Bone marrow (tissue), 2 donors: Measurements from ENCODE around the gene ADI1.

Source experiments
- DNase-seq, 2 donors: peaks; one replicate each; lab custom pipeline; 2025; lab: John Stamatoyannopoulos, UW

ADI1 gene

DNA sequence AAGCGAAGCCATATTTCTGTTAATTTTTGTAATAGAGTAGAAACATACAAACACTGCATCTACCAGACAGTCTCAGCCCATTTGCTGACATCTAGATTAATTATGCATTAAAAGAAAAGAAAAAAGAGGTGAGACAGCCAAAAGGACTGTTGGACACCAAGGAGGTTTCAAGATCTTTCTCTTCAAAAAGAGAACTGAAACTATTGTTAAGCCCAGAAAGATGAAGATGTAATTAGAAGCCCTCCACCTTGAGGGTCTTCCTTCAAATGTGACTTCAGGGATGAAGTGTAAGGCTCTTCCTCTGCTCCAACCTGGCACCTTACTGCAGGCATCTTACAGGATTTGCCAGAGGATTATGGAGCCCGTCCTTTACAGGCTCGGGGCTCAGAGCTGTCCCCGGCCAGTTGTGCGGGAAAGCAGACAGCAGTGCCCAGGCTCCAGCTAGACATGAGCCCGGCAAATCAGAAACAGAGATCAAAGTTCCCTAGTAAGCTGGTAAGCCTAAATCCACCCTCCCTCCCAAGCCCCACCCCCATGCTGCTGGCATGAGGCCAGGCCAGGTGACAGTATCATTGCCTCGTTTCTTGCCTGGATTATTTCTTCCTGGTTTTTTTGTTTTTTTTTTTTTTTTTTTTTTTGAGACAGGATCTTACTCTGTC is 38.9 kb downstream of the ADI1 start:
- no peak for DNase-seq

DNA sequence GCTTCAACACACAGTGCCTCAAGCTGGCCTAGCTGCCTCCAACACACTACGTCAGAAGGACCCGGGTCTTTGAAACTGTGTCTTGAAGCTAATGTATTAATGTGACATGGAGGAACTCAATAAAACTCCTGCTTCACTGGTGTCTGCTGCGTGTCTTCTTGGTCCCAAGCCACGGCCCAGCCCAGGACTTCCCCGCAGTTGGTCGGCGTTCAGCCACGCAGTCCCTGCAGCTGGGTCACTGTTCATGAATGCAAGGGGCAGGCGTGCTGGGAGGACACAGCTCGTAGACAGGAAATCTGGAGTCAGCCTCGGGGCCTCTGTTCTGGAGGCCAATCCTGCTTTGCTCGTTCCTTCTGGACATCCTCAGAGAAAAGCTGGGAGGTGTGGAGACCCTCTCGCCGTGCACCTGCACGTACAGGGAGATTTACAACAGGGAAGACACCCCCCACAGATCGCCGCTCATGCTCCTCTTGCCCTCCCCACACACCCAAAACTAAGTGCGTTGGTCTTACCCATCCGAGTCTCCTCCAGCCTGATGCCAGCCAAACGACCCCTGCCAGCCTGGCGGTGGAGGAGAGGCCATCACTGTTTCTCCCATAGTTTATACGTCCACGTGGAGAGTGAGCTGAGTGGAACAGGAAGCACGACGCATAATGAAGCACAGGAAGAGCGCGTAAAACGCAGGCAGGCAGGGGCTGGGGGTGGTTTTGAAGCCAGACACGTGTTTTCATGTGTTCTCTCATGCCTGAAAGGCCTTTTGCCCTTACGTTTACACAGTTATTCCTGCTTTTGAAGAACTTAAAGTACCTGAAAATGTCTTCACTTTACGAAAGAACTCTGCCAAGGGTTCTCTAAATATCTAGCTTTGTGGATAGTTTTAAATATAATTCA is 39.7 kb downstream of the ADI1 start:
- no peak for DNase-seq

DNA sequence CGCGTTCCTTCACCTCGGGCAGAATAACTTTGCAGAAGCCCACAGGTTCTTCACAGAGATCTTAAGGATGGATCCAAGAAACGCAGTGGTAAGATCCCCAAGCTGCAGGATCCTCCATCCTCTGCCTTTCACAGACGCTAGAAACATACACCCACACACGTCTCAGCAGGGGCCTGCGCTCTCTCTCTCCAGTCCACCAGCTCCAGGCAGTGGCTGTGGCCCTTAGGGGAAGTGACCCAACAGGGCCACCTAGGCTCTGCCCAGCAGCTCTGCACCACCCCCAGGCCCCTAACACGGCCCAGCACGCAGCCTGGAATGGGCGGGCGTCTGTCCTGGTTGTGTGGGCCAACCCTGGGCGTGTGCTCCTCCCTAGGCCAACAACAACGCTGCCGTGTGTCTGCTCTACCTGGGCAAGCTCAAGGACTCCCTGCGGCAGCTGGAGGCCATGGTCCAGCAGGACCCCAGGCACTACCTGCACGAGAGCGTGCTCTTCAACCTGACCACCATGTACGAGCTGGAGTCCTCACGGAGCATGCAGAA is 40.4 kb downstream of the ADI1 start:
- DNase-seq: no peak

DNA sequence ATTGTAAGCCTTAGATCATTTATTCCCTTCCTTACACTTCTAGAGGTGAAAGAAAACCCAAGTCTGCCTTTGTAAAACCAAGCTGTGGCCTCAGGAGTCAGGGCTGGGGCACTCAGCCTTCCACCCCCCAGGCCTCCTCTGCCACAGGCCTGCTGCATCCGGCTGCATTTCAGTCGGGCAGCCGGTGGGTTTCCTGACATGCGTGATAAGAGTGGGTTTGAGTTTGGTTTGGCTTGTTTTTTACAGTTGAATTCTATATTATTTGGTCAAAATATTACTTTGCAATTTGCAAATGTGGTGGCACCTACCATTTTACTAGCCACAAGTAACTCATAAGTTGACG is 42.4 kb downstream of the ADI1 start:
- no peak for DNase-seq

DNA sequence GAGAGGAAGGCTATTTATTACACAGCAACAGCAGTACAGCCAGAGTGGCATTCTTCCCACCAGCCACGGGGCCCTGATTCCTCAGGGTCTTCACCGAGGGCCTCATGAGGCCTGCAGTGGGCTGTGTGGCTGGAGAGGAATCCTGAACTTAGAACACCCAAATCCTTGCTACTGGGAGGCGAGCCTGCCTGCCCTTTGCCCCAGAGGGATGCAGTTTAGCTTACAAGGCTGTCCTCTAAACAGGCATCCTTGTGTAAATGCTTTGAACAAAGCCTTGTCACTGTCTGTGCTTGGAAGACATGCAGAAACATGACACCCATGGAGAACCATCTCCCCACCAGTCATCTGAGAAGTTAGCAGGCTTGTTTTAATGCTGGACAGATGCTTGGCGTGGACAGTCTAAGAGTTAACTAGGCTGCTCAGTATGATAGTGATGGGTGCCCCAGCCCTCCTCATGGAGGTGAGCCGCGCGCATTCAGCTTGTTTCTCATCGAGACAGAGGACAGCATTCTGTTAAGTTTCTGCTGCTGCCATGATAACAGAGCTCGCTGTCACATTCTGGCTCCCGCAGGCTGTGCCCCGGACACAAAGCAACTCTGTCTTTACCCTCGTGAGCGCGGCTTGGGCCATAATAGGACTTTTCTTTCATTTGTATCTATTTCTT is 42.9 kb downstream of the ADI1 start:
- DNase-seq: no peak

DNA sequence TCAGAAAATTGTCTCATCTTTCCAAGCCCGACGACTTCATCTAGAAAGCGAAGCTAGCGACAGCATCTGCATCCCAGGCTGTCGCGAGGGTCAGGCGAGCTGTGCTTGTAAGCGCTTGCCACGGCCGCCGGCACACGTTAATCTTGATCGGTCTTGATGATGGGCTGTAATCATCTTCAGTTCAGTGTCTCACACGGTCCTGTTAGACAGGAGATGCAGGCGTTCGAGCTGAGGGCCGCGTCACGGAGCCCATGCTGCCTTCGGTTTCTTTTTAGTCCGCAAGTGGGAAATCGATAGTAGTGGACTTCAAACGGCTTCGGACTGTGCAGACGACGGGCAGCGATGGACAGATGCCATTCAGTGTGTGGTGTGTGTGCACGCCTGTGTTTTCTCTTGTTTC is 43.6 kb downstream of the ADI1 start:
- no peak for DNase-seq

DNA sequence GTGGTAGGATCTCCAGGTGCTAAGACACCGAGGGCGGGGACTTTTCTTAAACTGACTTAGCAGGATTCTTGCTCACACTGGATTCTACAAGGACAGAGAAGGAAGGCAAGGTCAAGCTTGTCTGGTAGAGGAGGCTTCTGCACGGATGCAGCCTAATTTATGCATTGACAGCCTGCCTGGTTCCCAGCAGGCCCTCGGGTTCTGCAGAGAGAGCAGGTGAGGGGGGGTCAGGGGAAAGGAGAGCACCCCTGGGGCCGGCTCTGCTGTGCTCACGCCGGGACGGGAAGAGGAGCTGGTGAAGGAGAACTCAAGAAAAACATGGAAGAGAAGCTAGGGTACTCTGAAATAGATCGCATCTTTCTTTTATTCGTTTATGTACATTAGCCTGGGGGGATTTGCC is 46.4 kb downstream of the ADI1 start:
- DNase-seq: no peak

DNA sequence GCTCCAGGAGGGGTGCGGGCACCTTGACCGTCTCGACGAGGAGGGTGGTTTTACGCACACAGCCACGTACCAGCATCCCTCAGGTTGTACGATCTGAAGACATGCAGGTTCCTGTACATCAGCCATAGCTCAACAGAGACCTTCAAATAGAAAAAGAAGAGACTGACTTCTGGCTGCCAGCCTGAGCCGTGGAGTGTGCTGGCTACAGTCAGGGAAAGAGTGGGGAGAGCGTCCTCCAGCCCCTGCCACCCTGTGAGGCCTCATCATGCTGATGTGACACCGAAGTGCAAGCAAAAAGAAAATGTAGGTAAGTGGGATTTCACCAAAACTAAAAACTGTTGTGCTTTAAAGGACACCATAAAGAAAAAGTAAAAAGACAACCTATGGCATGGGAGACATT is 47.0 kb downstream of the ADI1 start:
- DNase-seq: no peak

DNA sequence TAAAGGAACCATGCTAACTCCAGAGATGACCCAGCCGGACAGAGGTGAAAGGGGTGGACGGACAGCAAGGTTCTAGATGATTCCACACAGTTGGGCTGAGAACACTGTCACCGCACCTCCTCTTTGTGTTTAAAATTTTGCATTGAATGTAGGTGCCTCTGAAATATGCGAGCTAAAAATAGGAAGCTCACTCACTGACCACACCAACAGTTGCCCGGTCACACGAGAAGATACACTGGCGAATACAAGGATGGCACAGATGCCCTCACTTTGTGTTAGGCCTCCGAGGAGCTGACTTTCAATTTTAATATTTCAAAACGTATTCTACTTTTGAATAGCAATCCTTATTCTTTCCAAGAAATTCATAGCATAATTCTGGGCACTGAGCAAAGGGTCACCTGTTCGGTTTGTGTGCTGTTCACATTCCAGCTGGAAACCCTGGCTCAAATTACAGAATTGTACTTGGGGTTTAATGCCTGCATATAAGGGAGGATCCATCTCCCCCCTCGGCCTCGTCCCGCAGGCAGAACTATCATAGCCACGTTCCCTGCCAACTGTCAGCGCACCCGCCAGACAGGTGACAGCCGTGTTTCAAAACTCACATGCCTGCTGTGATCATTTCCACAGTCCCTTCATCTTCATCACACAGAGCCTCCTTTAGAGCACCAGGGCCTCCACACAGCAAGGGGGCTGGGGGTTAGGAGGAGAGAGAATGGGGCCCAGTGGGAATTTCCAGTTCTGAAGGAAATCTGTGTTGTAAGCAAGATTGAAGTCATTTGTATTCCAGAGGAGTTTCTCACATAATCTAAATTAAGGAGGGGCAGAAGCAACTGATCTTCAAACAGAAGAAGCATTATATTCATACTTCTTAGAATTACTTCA is 48.2 kb downstream of the ADI1 start:
- DNase-seq: no peak

DNA sequence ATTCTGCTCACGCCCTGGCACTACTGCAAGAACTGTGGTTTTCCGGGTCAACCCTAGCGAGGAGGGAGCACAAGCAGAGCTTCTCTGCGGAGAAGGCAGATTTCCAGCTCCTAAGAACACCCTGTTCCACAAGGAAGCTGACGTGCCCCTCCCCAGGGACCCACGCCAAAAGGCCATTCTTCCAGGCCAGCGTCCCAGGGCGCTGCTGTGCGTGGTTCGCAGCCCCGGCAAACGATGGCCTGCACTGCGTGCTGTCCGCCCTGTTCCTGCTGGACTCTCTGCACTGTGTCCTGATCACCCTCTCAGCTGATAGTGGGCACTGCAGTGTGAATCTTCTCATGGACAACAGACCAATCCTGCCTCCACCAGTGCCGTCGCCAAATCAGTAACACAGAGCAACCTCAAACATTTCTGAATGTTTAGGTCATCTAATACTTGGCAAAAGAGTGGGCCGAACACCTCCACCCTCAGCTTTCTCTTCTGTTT is 49.1 kb downstream of the ADI1 start:
- no peak for DNase-seq

DNA sequence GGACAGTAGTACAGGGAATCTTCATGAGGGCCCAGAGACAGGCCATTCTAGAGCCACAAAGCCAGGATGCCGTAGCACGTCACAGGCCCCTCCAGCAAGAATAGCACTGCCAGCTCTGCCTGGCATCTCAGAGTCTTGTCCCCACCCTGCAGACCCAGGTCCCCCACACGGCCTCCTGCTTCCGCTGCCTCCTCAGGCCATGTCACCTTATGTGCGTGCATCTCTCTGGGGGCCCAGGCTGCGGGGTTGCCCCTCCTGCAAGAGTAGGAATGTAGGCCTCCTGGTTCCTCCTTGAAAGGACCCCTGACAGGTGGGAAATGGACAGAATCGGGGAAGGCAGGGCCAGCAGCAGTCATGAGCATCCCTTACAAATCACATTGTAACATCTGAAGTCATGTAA is 49.8 kb downstream of the ADI1 start:
- DNase-seq: no peak

DNA sequence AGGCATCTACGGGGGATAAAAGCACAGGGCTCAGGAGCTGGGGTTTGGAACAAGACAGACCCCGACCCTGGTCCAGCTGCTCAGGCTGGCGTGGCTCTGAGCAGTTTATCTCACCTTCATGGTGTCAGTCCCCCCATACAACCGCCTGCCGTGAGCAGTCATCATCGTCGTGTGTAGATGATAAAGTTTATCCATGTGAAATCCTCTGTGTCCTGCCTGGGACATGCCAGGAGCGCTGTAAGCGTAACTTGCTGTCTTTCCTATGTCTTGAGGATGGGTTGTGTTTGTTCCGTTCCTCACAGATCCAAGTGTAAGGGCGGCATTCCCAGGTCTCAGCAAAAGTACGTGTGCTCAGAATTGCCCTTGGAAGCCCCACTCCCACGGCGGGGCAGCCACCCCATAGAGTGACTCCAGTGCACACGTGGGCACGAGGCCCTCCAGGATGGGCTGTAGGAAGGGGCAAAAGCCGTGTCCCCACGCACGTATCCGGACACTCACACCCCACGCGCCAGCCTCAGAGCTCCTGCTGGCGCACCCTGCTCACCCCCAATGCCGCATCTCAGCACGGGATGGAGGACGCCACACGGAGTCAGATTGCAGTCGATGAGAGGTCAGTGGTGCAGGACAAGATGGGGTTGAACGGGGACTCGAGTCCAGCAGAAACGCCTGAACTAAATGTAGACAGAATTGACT is 50.9 kb downstream of the ADI1 start:
- DNase-seq: no peak

DNA sequence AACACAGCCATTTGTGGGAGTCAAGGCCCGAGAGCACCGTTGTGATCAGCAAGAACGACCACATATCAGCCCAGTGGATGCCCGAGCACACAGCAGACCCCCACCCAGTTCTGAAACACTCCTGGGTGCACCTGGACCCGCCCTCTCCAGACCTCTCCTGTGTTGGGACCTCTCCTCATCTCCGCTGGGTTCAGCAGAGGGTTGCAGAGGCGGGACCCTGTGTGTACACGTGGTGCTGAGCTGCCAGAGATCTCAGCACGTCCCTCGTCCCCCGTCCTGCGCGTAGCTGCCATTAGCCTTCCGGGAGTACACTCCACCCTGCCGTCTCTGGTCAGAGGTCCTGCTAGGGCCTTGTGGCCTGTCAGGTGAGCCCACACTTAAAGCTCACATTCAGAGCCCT is 51.7 kb downstream of the ADI1 start:
- no peak for DNase-seq

DNA sequence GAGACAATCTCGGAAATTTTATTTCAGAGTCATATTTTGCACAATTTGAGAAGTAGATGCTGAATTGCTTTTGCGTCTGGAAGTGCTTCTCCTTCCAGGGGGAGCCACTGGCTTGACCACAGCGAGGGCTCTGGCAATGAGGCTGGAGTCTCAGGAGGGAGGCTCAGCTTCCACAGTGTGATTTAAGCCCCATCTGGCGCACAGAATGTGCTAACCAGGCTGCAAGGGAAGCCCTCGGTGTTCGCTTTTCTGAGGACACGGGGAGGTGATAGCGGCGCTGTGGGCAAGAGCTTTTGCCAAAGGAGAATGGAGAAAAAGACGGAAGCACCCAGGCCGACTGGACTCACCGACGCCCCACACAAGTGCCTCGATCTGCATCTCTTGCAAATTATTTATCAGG is 52.4 kb downstream of the ADI1 start:
- no peak for DNase-seq

DNA sequence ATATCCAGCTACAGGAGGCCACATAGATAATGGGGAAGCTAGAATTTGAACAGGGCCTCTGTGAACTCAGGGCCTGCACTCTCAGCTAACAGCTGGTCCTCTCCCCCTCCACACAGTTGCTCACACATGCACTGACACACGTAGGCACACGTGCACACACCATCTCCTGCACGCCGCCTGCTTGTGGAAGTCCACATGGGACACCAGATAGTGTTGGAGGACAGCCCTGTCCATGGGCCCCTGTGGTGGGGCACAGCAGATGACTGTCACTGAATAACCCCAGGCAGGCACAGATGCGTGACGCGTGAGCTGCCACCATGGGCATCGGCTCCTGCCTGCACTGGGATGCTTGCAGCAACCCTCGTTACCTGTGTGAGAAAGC is 52.9 kb downstream of the ADI1 start:
- DNase-seq: no peak

DNA sequence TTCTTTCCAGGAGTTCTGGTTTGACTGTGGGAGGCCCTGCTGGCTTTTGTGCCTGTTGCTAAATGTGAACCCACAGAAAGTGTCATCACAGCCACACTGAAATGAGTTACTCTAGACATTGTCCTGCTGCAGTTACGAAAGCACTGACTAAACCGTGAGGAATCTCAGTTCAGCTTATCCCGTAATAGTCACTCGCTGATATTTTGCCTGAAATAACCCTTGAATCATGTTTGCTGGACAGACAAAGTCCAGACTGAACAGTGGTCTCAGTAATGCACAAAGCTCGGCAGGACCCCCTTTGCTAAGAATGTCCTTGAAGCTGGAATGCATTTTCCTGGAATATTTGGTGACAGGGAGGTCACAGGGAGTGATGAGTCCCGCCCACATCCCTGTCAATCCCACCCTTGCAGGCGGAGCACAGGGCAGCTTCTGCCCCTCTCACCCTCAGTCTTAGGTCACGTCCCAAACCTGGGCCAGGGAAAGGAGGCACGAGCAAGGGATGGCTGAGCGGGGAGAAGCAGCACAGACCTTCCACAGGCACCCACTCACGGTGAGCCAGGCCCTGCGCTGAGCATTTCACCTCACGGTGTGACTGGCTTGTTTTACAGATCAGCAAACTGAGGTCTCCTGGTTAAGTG is 53.4 kb downstream of the ADI1 start:
- no peak for DNase-seq

DNA sequence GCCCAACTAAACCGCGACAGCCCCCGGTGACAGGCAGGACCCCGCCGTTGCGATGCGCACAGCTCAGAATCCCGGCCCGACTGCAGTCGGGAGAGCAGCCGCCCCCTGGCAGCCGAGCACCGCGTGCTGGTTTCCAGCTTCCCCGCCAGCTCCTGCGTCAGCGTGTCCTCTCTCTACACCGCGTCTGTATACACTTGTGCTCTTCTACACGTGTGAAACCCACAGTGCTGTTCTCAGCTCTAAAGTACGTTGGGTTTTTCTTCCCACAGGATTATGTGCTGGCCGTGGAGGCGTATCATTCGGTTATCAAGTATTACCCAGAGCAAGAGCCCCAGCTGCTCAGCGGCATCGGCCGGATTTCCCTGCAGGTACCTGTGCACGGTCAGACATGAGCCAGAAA is 54.0 kb downstream of the ADI1 start:
- no peak for DNase-seq

DNA sequence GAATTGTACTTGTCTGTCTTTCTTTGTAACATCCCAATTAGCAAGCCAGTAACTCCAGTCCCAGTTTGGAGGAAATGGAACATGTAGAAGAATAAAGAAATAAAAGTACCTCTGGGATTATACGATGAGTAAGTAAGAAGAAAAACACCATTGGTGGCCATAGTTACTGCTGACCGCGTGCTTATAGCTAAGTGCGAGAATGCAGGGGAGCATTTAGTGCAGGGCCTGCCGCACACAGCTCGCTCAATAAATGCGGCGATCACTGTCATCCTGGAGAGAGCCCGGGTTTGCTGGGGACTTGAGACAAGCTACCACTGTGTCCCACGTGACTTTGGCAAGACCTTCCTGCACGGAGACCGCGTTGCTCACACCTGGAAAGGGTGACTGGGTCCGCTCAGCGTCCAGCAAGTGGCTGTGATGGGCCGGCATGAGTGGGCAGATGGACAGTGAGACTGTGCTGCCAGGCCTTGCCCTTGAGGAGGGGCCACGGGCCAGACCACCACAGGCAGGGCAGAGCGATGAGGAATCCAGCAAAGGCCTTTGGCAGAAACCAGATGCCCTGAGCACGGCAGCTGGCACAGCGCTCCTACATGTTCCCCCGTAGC is 54.8 kb downstream of the ADI1 start:
- no peak for DNase-seq

DNA sequence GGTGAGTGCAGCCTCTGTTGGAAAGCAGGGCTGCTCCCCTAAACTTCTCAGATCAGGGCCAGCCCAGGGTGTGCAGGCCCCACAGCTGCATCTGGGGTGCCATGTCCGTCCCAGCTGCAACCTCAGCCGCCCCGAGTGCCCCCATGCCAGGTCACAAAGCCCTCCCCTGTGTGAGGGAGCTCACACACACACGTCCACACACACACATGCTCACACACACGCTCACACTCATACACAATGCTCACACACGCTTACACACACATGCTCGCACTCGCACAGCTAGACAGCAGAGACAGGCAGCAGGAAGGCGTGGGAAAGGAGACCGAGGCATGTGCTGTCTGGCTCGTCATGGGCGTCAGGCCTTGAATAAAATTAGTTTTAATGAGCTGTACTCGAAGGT is 55.4 kb downstream of the ADI1 start:
- no peak for DNase-seq

DNA sequence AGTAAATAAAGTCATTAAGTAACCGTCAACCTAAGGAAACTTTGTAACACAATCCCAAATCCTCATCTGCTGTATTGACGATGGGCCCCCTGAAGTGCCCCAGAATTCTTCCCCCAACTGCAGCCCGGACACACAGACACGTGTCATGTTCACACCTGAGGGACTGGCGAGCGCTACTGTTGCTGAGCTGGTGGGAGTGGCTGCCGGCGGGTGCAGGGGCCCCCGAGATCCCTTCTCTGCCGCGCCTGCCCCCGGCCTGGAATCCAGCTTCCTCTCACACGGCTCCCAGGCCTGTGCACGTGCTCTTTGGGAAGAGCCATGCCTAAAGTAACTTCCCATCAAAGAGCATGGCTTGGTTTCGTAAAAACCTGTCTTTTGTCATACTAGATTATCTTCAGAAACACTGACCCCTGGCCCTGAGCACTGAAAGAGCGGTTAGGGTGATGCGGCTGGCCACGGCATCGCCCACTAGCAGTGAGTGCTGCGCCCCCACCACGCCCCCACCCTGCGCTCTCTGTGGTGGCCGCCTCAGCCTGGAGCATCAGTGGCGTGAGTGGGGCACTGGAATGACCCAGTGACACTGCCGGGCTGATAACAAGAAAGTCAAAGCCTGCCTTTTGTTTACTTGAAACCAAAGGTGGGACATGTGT is 56.0 kb downstream of the ADI1 start:
- no peak for DNase-seq
